Measurements from ENCODE around the gene STX7.
A peak's percentile ranks its signal among the peaks of the same experiment; 100 is the strongest.

Gene STX7

DNA sequence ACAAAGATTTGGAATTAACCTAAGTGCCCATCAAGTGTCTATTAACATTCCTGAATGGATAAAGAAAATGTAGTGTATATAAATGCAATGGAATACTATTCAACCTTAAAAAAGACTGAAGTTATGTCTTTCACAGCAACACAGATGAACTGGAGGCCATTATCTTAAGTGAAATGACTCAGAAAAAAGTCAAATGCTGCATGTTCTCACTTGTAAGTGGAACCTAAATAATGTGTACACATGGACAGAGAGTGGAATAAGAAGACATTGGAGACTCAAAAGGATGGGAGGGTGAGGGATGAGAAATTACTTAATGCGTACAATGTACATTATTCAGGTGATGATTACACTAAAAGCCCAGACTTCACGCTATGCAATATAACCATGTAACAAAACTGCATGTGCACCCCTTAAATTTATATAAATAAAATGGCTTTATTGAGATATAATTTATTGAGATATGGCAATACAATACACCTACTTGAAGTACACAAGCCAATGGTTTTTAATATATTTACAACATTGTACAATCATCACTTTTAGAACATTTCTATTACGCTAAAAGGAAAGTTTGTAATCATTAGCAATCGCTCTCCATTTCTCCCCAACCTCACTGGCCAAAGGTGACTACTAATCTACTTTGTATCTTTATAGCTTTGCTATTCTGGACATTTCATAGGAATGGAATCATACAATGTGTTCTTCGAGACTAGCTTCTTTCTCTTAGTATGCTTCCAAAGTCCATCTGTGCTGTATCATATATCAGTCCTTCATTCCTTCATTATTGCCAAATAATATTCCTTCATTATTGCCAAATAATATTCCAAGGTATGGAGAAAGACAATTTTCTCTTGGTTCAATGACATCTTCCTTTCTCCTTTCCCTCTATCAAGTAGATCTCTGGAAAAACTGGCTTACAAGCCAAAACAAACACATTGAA lies 5.8 kb downstream of the STX7 start:
- FAIRE-seq (no peak), DNase-seq (ENCODE audit: insufficient read length, low spot score) (no peak)

DNA sequence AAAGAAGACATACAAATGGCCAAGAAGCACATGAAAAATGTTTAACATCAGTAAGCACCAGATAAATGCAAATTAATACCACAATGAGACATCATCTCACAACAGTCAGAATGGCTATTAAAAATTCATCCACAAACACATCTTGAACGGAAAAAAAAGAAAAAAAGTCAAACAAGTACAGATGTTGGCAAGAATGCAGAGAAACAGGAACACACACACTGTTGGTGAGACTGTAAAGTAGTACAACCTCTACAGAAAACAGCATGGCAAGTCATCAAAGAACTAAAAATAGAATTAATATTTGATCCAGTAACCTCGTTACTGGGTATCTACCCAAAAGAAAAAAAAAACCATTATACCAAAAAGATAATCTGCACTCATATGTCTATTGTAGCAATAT lies 6.5 kb downstream of the STX7 start:
- DNase-seq (ENCODE audit: insufficient read length, low spot score) (no peak), FAIRE-seq (peak; percentile 28)

DNA sequence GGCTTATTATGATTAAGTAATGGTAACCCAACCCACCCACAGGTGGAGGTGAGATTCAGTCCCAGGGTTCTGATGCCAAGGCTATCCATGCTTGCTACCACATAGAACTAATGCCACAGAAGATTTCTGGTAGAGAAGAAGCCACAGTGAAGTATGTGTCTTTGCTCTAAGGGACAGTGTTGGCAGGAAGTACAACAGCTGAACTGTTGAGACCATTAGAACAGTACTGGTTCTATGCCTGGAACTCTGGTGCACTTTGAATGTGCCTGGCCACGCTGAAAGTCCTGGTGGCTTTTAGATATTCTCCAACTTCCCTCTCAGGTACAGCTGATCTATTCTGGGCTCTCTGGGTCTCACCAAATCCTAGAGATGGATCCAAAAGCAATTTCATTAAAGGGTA lies 7.8 kb downstream of the STX7 start:
- peak; percentile 26 for FAIRE-seq
- no peak for DNase-seq (ENCODE audit: insufficient read length, low spot score)

DNA sequence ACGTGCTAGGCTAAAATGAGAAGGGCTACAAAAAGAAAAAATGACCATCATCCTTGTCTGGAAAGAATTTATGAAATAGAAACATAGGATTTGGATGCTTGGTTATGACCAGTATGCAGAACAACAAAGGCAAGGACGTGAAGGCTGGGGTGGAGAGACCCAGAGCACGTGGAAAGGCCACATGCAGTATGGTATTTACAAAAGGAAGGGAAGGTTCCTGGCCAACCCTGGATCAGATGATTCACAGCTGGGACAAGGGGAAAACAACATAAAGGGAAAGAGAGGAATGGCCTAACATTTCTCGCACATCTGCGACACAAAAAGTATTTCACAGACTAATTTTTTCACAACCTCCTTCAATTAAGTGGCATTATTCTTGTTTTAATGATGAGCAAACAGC lies 8.2 kb downstream of the STX7 start:
- DNase-seq (ENCODE audit: insufficient read length, low spot score) (no peak), FAIRE-seq (no peak)

DNA sequence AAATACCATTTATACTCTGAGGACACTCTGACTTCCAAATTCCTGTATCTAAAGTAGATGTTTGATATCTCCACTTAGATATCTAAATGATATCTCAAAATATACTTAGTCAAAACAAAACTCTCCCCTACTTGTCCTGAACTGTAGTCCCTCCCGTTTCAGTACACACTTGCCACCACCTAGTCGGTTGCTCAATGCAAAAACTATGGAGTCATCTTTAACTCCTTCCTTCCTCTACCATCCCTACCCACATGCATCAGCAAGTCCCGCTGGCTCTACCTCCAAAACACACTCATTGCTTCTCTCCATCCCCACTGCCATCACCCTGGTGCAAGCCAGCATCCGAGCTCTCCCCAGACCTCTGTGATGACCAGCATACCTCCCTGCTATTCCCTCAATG lies 13.2 kb downstream of the STX7 start:
- FAIRE-seq = no peak
- no peak for DNase-seq (ENCODE audit: insufficient read length, low spot score)

DNA sequence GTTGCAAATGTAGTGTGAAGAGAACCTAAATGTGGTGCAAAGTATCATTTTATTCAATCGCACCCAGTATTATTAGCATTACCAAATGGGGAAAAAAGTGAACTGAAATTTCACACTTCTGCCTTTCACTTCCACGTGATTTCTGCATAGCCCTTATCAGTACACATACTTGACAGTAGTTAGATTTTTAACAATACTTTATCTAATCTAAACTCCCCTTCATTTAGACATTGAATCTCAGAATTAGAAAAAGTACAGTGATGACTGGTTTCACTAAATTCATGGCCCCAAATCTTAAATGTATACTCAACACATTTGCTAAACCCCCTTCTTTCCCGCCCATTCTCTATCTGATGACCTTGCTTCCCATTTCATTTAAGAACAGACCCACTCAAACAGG lies 14.3 kb downstream of the STX7 start:
- DNase-seq (ENCODE audit: insufficient read length, low spot score) = no peak
- FAIRE-seq = no peak

DNA sequence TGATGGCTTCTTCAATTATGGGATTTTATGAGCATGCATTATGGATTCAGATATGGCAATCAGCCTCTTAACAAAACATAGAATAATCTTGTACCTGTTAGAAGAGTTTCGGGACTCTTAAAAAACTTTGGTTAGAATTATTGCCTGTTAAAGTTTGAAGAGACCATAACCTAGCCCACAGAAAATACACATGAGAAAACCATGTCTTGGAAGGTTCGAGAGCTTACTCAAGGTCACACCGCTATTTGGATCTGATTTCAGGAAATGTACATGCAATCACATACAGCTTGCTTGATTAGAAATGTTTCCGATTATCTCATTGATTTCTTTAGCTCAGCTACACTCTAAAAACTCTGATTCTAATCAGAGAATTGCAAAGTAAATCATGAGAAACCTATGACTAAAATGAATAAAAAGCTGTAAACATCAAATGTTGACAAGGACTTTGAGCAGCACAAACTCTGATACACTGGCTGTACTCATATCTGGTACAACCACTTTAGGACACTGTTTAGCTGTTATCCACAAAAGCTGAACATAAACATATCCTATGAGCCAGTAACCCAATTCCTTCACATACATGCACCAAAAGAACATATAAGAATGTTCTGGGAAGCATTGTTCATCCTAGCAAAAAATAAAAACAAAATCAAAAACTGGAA lies 16.3 kb downstream of the STX7 start:
- FAIRE-seq = peak; percentile 79
- DNase-seq (ENCODE audit: insufficient read length, low spot score) = no peak

DNA sequence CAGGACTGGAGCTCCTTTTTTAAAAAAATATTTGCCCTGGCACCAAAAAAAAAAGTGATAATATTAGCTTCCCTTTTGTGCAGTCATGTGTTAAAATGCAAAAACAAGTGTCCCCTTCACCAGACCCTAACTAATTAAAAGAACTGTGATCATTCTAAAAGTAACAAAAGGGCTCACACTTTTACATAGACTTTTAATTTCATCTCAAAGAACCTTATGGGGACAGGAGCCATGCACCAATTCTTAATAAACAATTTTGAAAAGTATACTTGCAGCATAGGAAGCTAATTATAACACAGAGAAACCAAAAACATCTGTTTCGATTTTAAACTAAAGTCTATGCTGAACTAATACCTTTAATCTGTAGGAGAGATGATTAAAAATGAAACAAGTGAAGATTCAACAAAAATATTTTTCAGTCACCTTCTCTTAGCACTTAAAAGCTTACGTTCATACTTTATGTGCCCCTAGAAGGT lies 17.3 kb downstream of the STX7 start:
- peak; percentile 82 for FAIRE-seq
- no peak for DNase-seq (ENCODE audit: insufficient read length, low spot score)

DNA sequence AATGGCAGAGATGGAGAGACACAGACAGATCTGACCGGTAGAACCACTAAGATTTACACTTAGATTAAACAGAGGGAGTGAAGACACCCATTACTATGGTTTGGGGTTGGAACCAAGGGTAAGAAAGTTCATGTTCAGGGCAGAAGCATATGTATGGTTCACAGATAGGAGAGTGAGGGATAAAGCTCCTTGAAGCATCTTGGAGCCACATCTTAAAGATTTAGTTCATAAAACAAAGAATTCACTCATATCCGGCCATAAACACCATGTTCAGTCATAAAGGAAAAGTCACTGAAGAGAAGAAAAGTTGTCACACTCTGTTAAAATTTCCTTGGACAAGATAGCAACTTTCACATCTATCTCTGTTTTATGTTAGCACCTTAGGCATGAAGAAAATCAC lies 18.0 kb downstream of the STX7 start:
- peak; percentile 93 for FAIRE-seq

DNA sequence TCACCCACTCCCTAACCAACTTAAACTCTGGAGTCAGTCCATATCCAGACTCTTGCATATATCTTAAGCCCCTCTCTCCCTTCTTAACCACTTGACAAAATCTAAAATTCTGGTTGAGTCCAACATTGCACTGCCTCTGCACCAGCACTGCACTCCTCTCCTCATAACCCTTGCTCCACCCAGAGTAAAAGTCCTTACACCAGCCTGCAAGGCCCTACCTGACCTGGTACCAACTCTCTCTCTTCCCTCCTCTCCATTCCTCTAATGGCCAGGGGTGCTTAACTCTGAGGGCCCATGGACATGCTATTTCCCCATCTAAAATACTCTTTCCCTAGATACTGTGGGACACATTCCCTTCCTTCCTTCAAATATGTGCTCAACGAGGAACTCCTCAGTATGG lies 21.0 kb downstream of the STX7 start:
- FAIRE-seq (no peak), DNase-seq (ENCODE audit: insufficient read length, low spot score) (no peak)

More for the DNA sequence above, 18.0 kb downstream of the STX7 start:
- no peak for DNase-seq (ENCODE audit: insufficient read length, low spot score)

DNA sequence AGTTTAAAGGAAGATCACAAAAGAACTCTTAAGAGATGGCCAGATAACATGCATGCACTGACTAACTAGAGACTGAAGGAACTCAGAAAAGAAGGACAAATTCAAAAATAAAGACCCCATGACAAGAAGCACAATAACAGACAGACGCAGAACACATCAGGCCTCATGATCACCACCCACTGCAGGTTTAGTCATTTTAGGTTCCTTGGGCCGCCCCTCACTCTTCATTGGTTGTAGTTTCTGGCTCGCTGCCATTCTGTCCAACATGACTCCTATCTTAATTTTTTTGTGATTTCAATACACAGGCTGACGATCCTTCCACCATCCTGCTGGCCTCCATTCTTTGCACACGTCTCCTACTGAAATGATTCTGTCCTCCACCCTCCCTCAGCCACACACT lies 21.6 kb downstream of the STX7 start:
- no peak for DNase-seq (ENCODE audit: insufficient read length, low spot score)
- no peak for FAIRE-seq

DNA sequence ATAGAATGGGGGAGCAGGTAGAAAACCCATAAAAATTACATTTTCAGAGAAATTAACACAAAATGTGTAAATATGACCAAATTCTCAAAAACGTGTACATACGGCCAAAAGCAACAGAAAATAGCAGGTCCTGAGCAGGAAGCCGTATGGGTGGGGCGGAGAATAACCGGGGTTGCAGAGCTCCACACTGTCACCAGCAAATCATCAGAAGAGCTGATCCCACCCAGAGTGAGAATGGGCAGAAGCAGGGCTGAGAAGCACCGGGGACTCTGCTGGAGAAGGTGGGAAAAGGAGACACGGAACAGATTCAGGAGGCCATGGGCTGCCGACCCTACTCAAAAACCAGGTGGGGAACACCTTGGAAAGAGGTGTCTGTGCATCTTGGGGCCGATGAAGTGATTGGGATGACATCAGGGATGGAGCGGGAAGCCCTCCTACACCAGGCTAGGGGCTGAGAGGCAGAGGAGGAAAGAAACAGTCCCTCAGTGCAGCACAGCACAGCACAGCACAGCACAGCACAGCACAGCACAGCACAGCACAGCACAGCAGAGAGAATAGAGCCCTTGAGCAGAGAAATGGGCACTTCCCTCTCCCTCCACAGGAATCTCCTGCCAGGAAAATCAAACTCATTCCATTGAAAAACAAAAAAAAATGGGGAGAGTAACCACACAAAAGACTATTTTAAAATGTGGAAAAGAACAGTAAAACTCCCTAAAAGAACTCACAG lies 22.3 kb downstream of the STX7 start:
- peak; percentile 85 for FAIRE-seq
- no peak for DNase-seq (ENCODE audit: insufficient read length, low spot score)

DNA sequence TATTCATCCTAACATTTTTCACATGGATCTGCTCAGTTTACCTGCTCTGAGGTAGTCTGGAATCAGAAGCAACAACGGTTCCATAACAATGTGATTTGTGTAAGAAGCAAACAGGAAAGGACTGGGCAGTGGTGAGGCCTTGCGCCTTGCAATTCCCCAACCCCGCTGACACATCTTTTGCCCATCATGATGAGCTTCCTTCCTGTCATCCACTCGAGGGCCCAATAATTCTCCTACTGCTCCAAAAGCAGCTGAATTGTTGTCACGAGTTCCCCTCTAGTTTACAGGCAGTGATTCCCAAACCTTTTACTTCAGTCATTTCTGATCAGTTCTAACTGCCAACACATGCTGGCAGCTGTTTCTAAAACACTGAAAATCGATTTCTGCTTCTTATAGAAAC lies 22.9 kb downstream of the STX7 start:
- peak; percentile 86 for FAIRE-seq
- no peak for DNase-seq (ENCODE audit: insufficient read length, low spot score)

DNA sequence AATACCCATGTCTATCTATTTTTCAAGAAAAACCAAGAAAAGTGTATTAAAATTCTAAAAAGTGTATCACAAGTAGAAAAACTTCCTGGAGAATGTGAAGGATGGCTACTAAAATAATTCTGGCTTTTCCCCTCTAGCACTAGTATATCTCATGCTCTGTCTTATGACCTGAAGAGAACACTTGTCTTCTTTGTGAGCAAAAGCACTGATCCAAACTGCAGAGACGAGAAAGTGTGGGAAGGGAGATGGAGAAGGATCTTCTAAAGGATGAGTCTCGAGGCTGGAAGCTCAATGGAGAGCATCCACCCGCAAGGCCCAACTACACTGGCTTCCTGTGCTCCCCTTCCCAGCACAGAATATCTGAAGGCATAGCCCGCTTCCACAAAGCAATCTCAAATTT lies 23.5 kb downstream of the STX7 start:
- FAIRE-seq = no peak
- no peak for DNase-seq (ENCODE audit: insufficient read length, low spot score)

DNA sequence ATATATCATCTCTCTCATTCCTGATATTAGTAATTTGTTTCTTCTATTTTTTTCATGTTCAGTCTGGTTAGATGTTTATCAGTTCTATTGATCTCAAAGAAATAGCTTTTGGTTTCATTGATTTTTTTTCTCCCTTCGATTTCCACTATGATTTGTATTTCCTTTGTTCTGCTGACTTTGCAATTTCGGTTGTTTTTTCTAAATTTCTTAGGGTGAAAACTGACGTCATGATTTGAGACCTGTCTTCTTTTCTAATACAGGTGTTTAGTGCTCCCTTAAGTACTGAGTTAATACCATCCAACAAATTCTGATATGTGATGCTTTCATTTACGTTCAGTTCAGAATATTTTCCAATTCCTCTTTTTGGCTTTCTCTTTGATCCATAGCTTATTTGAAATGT lies 25.2 kb downstream of the STX7 start:
- DNase-seq (ENCODE audit: insufficient read length, low spot score) = no peak
- peak; percentile 48 for FAIRE-seq

DNA sequence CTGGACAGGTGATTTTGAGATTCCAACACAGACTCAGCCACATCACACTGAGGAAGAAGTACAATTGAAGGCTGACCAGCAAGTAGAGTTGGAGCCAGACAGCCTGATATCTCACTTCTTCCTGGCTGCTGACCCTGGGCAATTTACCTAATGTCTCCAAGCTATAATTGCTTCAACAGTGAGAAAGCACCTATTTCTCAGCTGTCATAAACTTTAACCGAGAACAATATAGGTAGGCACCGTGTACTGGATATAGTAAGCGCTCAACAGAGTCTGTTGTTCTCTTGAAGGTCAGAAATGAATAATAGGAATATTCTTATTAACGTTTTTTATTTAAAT lies 28.3 kb downstream of the STX7 start:
- FAIRE-seq (no peak), DNase-seq (ENCODE audit: insufficient read length, low spot score) (no peak)

DNA sequence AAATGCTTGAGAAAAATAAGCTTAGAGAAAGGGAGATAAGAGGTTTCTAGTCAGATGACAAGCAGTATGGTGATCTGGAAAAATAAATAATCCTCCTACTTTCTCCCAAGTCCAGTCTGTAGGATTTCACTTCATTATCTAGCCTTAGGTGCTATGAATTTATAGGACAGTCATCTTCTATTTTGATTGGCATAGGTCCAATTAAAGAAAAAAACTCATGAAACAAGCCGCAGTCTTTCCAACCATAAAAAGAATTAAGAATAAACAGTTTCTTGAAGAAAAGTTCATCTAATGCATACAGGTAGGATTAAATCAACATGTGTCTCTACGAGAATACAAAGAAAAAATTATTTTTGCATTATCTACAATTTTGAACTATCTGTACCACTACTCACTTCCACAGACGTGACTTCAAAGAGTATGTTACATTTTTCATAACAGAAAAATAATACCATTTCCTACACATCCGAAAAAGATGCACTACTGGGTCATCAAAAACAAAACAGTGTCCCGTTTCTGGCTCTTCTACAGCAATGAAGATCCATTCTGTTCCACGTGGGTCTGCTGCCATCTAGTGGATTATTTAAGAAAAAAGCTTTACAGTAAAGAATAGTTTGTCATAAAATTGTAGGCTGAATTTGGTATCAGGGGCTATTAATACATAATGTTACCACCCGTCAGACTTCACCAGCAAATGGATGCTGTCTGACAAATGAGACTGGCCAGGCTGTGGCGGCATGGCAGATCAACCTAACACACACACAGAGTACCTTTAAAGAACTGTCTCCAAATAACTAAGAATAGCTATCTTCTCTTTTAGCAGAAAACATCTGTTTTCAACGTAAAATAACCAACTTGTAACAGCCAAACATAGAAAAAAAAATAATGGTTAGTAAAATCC lies 28.9 kb downstream of the STX7 start:
- FAIRE-seq = peak; percentile 97

DNA sequence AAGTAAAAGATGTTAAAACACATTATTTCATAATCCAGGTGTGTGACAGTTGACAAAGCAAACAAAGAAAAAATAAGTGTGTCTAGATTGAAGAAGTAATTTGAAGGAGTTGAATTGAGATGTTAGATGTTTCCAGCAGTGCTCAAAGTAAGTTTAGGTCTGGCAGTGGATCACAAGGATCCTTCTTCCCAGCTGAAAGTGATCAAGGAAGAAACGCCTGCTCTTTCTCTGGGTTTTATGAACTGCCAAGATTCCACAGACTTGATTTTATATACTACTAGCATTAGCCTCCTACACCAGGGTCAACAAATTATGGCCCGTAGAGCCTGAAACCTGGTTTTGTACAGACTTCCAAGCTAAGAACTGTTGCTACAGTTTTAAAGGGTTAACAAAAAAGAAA lies 30.3 kb downstream of the STX7 start:
- DNase-seq (ENCODE audit: insufficient read length, low spot score) (no peak), FAIRE-seq (no peak)

More for the DNA sequence above, 28.9 kb downstream of the STX7 start:
- peak; percentile 16 for DNase-seq (ENCODE audit: insufficient read length, low spot score)

DNA sequence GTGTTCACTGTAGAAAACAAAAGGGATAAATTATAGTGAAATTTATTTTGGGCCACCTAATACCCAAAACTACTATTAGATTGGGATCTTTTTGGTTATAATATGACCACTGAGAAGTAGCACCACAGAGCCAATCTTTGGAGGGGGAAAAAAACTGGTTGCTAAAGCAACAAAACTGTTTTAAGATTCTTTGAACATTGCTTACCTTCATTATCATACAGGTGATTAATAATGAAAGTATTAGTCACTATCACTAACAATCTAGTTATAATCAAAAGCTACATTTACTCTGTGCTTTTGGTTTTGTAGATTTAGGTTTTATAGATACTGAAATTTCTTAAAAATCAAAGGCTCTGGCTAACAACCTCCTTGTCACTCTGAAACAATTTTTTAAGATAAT lies 31.7 kb downstream of the STX7 start:
- FAIRE-seq = no peak
- DNase-seq (ENCODE audit: insufficient read length, low spot score) = no peak

DNA sequence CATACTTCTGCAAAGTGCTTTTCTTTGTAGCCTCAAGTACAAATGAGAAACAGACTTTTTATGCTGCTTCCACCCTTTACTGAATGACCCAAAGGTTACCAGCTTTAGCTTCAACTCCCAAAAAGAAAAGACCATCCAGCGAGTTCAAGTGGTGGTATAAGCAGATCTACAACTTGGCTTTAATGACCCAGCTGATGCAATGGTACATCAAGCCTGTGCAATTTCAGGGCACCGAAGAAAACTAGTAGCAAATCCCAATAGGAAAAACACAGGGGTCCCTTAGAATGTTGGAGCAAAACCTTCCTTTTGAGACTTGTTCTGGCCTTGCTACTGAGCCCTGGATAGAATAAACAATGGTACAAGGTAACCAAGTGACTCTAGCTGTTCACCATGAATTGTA lies 33.8 kb downstream of the STX7 start:
- FAIRE-seq (no peak), DNase-seq (ENCODE audit: insufficient read length, low spot score) (no peak)
